ENCODE measurements around the gene L3MBTL2. TPM values are rescaled to one million over a fixed set of nuclear protein-coding genes. Genes with fewer than 3 reads are reported as not detected.

The L3MBTL2 gene
- total RNA-seq, 1 donor from 2014 or later: 8.2 TPM

DNA sequence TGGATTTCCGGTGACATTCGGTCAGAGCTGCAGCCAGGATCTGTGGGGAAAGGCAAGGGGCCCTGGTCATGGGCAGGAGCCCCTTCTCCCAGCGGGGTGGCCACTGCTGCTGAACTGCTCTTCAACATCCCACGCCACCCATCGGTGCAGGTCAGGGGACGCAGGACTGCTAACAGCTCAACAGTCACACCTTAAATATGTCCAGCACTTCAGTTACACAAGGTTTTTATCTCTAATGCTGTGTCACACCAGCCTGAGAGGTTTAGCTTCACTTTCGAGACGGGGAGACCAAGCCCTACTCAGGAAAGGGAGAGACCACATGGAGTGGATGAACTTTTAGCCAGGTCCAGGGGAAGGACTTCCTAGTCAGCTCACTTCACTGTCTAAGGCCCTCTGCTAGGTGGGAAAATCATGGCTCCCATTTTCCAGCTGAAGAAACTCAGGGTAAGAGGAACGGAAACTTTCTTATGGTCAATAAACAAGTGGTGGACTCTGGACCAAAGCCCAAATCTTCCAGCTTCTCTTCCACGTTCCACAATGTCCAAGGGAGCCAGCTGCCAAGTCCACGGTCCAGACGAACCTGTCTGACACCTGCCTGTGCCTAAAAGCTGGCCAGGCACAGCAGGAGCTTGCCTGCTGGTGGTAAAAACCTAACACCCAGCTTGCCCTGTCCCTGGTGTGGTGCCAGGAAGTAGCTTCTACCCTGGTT, 56.6 kb downstream of the L3MBTL2 start:
- no peak for DNase-seq (ENCODE audit: low read depth)
- no peak for FAIRE-seq
- TF ChIP-seq, protein P1, sequence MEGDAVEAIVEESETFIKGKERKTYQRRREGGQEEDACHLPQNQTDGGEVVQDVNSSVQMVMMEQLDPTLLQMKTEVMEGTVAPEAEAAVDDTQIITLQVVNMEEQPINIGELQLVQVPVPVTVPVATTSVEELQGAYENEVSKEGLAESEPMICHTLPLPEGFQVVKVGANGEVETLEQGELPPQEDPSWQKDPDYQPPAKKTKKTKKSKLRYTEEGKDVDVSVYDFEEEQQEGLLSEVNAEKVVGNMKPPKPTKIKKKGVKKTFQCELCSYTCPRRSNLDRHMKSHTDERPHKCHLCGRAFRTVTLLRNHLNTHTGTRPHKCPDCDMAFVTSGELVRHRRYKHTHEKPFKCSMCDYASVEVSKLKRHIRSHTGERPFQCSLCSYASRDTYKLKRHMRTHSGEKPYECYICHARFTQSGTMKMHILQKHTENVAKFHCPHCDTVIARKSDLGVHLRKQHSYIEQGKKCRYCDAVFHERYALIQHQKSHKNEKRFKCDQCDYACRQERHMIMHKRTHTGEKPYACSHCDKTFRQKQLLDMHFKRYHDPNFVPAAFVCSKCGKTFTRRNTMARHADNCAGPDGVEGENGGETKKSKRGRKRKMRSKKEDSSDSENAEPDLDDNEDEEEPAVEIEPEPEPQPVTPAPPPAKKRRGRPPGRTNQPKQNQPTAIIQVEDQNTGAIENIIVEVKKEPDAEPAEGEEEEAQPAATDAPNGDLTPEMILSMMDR (IDR thresholded peaks at IDR 0.05; ENCODE audit: insufficient read depth, low read length, severe bottlenecking): no peak

DNA sequence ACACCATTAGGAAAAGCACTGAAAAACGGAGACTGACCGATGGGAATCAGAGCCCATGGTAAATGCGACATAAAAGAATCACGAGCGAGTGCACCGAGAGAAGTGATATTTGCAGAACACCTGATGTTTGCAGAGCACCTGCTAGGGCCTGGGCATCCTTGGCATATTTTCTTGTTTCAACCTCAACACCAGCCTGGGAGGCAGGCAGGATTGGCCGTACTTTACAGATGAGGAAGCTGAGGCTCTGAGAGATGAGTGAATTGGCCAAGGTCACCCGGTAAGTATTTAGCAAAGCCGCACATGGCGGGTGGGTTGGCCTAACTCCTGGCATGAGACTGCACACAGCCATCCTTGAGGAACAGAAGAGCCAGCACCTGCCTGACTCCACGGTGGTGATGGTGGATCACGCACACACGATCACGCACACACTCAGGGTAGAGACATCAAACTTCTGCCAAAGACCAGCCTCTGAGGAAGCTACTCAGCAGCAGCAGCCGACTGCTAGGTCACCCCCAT, 57.2 kb downstream of the L3MBTL2 start:
- TF ChIP-seq, protein P1 (IDR thresholded peaks at IDR 0.05; ENCODE audit: insufficient read depth, low read length, severe bottlenecking): no peak
- H3K27me3 ChIP-seq (ENCODE audit: control insufficient read depth, insufficient read depth, low read length): no peaks in the 10 kb centered on the region
- peaks cover 46% of the 10 kb centered on the region for H3K36me3 ChIP-seq (ENCODE audit: control insufficient read depth, insufficient read depth, low read length)
- DNase-seq (ENCODE audit: low read depth) (no peak), FAIRE-seq (no peak)
- no peak overlapping the region for H3K4me3 ChIP-seq (ENCODE audit: low read depth, low read length)

More for the DNA sequence above, 56.6 kb downstream of the L3MBTL2 start:
- Histone ChIP-seq H3K27me3 (ENCODE audit: control insufficient read depth, insufficient read depth, low read length) (no peaks in the 10 kb centered on the region), H3K36me3 (ENCODE audit: control insufficient read depth, insufficient read depth, low read length) (peaks cover 46% of the 10 kb centered on the region), H3K4me3 (ENCODE audit: low read depth, low read length) (no peak overlapping the region)

- no peak for FAIRE-seq
- Histone ChIP-seq H3K4me3 (ENCODE audit: low read depth, low read length) (no peak overlapping the region), H3K27me3 (ENCODE audit: control insufficient read depth, insufficient read depth, low read length) (no peaks in the 10 kb centered on the region), H3K36me3 (ENCODE audit: control insufficient read depth, insufficient read depth, low read length) (peaks cover 46% of the 10 kb centered on the region)
- TF ChIP-seq, protein P1 (IDR thresholded peaks at IDR 0.05; ENCODE audit: insufficient read depth, low read length, severe bottlenecking): no peak
- DNase-seq (ENCODE audit: low read depth): no peak
These were observed 58.6 kb downstream of the L3MBTL2 start for GRCh38 chr22:41263704-41264103.

DNA sequence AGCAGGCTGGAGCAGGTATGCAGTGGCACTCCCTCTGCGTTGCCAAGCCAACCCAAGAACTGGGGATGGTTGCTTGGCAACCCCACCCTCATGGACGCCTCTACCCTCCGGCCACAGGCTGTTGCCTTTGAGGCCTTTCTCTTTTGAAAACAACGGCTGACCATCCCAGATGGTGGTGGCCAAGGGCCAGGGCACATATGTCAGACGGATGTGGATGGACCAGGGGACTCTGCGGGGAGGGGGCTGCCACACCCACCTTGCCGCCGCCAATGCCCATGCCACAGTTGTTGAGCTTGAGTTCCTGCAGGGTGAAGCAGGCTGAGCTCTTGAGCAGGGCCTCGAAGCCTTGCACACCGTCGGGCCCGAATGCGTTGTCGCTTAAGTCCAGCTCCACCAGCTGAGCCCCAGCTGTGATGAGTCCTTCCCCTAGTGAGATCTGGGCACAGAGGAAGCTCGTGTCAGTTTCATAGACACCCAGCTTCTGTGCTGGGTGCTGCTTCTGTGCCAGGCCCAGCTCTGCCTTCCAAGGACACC, 59.4 kb downstream of the L3MBTL2 start:
- Histone ChIP-seq H3K27me3 (ENCODE audit: control insufficient read depth, insufficient read depth, low read length) (no peaks in the 10 kb centered on the region), H3K36me3 (ENCODE audit: control insufficient read depth, insufficient read depth, low read length) (peaks cover 48% of the 10 kb centered on the region), H3K4me3 (ENCODE audit: low read depth, low read length) (no peak overlapping the region)
- DNase-seq (ENCODE audit: low read depth) (no peak), FAIRE-seq (no peak)
- TF ChIP-seq, protein P1 (IDR thresholded peaks at IDR 0.05; ENCODE audit: insufficient read depth, low read length, severe bottlenecking): no peak

- TF ChIP-seq, protein P1 (IDR thresholded peaks at IDR 0.05; ENCODE audit: insufficient read depth, low read length, severe bottlenecking): no peak
- DNase-seq (ENCODE audit: low read depth) (no peak), FAIRE-seq (no peak)
- Histone ChIP-seq H3K4me3 (ENCODE audit: low read depth, low read length) (no peak overlapping the region), H3K36me3 (ENCODE audit: control insufficient read depth, insufficient read depth, low read length) (peaks cover 46% of the 10 kb centered on the region), H3K27me3 (ENCODE audit: control insufficient read depth, insufficient read depth, low read length) (no peaks in the 10 kb centered on the region)
These were observed 62.8 kb downstream of the L3MBTL2 start for GRCh38 chr22:41267958-41268357.

Data from bronchial epithelial cell (primary cell).